Loucy (cell line): ENCODE measurements around the gene ALPP.

Experiments used
- CTCF ChIP-seq: fragments of 200-600 bp; sonication (generic); conservative IDR thresholded peaks from 2 replicates; pipeline ENCODE4 v1.5.1; 2014; ENCODE audit warnings: mild to moderate bottlenecking, antibody characterized with exemption, low read length
- EZH2phosphoT487 ChIP-seq: fragments of 200-600 bp; IDR thresholded peaks from 2 replicates; pipeline ENCODE4 v1.6.1; 2018; ENCODE audit warnings: antibody characterized with exemption, mild to moderate bottlenecking, moderate library complexity, borderline replicate concordance

- TF ChIP-seq CTCF = peak; percentile 32
- no peak for TF ChIP-seq EZH2phosphoT487
Measured at GRCh38 chr2:232339121-232340081, 39.1 kb upstream of the ALPP start.
